ENCODE measurements around the gene FAM168B.

FAM168B gene

GRCh38 chr2:131038258-131039100, 54.8 kb downstream of the FAM168B start:
- no peak for DNase-seq

GRCh38 chr2:131037398-131038257, 55.6 kb downstream of the FAM168B start:
- DNase-seq: no peak

- no peak for DNase-seq
Measured at GRCh38 chr2:131036696-131037397, 56.4 kb downstream of the FAM168B start.

- no peak for DNase-seq
Measured at GRCh38 chr2:131036269-131036668, 57.0 kb downstream of the FAM168B start.

- no peak for DNase-seq
Measured at GRCh38 chr2:131035826-131036231, 57.4 kb downstream of the FAM168B start.

- no peak for DNase-seq
Measured at GRCh38 chr2:131035112-131035825, 58.0 kb downstream of the FAM168B start.

GRCh38 chr2:131034122-131035051, 58.9 kb downstream of the FAM168B start:
- DNase-seq: peak; percentile 52

- no peak for DNase-seq
Measured at GRCh38 chr2:131033786-131034121, 59.5 kb downstream of the FAM168B start.

GRCh38 chr2:131032393-131032836, 60.8 kb downstream of the FAM168B start:
- DNase-seq: no peak

- DNase-seq: no peak
Measured at GRCh38 chr2:131031875-131032274, 61.4 kb downstream of the FAM168B start.

GRCh38 chr2:131031431-131031841, 61.8 kb downstream of the FAM168B start:
- DNase-seq: no peak

- no peak for DNase-seq
Measured at GRCh38 chr2:131030478-131030971, 62.7 kb downstream of the FAM168B start.

GRCh38 chr2:131029812-131030211, 63.4 kb downstream of the FAM168B start:
- DNase-seq: no peak

- no peak for DNase-seq
Measured at GRCh38 chr2:131027566-131028528, 65.4 kb downstream of the FAM168B start.

GRCh38 chr2:131026919-131027318, 66.3 kb downstream of the FAM168B start:
- no peak for DNase-seq

GRCh38 chr2:131023758-131024157, 69.5 kb downstream of the FAM168B start:
- no peak for DNase-seq

- DNase-seq: no peak
Measured at GRCh38 chr2:131022731-131023130, 70.5 kb downstream of the FAM168B start.

GRCh38 chr2:131016826-131017741, 76.2 kb downstream of the FAM168B start:
- no peak for DNase-seq

- DNase-seq: no peak
Measured at GRCh38 chr2:131015764-131016163, 77.5 kb downstream of the FAM168B start.

All from stimulated activated CD4-positive, alpha-beta T cell treated with anti-CD3 and anti-CD28 coated beads, Interleukin-15, amount 100 ng/mL, for 24 hours (primary cell).